Measurements from ENCODE around the gene AP4M1.

- TF ChIP-seq CTCF (conservative IDR thresholded peaks at IDR 0.05; ENCODE audit: low read length), result no peak
- no peak for TF ChIP-seq EZH2phosphoT487 (IDR thresholded peaks at IDR 0.05; ENCODE audit: borderline replicate concordance)
These were observed 29.0 kb upstream of the AP4M1 start for GRCh38 chr7:100072462-100072861.

All from Loucy (cell line).